HL-60/S4 treated with phorbol 12-myristate 13-acetate at 8.2 ng/mL for 4 days and 3 days (cell line): ENCODE results near the gene NIPSNAP3A.
"Not testable (repeated sequence)": the region's sequence is repeated elsewhere in the genome, so short reads cannot be mapped to it uniquely, and the experiment has no call there.

Experiments
- in situ Hi-C: fragments of 300-500 bp; cut with MboI; formaldehyde crosslinking; loops from 2 replicates; pipeline ENCODE4 v1.15.0; 2022; ENCODE audit warnings: low sequenced_read_pairs

Gene NIPSNAP3A

DNA sequence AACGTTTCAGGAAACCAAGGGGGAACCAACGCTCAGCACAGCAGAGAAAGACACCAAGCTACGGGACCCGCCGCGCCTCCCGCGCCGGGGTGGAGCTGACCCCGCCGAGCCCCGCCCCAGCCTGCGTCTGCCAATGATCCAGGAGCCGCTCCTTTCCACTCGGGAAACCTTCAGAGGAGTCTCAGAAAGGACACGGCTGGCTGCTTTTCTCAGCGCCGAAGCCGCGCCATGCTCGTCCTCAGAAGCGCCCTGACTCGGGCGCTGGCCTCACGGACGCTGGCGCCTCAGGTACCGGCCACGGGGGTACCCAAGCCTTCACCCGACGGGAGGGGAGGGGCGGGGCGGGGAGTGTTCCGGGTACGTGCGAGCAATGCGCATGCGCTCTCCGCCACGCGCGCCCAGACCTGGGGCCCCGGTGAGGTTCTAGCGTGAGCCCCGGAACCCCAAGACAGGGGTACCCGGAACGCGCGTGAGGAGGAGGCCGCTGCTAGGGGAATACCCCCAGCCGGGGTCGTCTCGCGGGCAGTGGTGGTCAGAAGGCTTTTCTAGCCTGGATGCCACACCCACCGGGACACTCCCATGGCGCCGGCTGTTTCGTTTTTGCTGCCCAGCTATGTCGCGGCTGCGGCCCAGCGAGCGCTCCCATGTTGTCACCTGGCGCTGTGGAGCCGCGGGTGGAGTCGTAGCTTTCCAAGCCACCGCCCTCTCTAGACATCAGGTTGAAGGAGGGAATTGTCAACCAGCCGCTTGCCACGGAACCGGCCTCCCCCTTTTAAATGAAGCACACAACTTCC, at the start of gene NIPSNAP3A:
NIPSNAP3A (plus strand) TSS at position 119 of the 794 bp plus-strand sequence; CDS start at position 229, 110 bp downstream.
- in situ Hi-C loops, result no loop called here

DNA sequence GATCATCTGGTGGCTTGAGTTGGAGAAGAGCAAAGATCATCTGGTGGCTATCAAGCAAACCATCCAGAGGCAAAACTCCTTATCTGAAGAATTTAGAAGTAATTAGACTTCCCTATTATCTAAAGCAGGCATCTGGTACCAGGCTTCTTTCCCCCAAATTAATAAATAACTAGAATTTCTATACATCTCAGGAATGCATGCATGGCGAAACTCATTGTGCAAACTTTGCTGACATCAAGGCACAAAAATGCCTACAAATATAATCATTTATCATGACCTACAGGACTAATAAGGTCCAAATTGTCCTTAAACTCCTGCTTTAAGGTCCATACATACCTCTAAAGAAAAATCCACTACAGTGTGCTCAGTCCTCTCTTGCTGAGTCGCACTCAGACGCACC, 47.2 kb upstream of the NIPSNAP3A start:
- in situ Hi-C loops, result no loop called here

DNA sequence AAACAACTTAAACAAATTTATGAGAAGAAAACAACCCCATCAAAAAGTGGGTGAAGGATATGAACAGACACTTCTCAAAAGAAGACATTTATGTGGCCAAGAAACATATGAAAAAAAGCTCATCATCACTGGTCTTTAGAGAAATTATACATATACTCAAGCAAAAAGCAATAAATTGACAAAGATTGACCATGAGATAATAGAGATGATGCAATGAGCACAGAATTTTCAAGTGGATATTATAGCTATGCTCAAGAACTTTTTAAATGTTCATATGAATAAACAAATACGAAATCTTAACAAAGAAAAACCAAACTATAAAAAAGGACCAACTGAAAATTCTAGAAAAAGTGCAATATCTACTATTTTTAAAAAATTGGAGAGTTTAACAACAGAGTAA, 38.7 kb upstream of the NIPSNAP3A start:
- in situ Hi-C loops, result not testable (repeated sequence)

DNA sequence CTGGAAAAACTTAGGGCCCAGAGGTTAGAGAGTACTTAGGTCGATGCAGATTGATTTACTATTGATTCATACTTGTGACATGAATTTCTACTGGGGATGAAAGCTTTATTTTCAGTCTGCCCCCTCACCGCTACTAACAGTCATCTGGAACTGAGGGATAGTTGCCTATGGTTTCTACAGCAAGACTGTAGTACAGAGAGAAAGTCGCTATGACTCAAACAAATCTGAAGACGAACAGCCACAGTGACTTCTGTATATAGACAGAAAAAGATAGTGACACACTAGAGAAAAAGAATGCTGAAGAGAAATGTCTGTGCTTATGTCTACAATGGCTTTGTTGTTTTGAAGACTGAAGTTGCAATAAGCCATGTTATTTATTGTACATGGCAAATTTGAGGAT, 35.9 kb upstream of the NIPSNAP3A start:
- in situ Hi-C loops, result no loop called here

DNA sequence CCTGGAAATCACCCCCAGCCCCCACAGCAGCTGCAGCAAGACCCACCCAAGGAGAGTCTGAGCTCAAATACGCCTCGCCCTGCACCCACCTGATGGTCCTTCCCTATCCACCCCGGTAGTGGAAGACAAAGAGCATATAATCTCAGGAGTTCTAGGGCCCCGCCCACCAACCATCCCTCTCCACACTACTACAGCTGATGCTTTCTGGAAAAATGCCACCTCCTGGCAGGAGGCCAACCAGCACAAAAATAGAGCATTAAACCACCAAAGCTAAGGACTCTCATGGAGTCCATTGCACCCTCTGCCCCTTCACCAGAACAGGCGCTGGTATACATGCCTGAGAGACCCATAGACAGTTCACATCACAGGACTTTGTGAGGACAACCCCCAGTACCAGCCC, 22.5 kb upstream of the NIPSNAP3A start:
- in situ Hi-C loops, result no loop called here

DNA sequence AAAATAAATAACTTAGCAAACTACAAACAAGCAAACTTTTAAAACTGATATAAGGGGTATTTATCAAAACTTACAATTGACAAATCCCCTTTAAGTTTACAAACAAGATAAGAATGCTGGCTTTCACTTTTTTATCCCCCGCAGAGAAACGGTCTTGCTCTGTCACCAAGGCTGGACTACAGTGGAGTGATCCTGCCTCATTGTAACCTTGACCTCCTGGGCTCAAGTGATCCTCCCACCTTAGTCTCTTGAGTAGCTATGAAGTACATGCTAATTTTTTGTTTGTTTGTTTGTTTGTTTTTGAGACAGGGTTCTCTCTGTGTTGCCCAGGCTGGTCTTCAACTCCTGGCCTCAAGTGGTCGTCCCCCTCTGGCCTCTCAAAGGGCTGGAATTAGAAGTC, 9.0 kb upstream of the NIPSNAP3A start:
- in situ Hi-C loops, result no loop called here

DNA sequence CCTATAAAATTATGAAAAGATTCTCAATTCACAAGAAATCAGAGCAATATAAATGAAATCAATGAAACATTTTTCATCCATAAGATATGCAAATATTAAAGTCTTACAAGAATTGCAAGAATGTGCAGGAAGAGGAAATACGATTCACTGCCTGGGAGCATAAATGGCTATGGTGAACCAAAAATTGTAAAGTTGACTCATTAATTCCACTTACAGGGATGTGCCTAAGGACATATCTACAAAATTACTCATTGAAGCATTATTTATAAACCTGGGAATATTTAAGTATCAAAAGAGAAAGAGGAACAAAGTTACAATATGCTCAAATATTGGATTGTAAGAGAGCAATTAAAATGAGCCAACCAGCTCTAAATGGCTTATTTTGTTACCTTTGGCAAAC, 6.9 kb upstream of the NIPSNAP3A start:
- in situ Hi-C loops, result no loop called here

DNA sequence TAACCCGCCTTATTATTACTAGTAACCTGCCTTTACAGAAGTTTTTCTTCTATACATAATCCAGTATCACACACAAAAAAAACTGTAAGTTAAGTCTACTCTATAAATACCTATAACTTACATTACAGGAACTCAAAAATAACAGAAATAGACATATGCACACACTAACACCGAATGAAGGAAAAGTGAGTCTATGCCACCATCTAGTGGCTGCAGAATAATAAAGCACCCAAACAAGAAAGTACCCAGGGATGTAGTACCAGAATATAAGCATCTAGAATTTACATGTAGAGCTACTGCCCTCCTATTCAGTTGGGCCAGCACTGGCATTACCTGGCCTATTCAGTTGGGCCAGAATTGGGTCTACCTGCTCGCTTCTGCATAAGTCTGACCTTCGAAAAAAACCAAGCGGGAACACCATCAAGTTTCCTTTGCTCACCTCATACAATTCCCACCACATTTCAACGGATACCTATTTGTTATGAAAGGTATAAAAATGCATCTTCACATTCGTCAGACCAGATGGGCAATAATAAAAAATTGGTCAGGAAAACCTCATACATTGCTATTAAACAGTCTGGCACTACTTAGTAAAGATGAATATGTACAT, 4.0 kb upstream of the NIPSNAP3A start:
- in situ Hi-C loops, result no loop called here

DNA sequence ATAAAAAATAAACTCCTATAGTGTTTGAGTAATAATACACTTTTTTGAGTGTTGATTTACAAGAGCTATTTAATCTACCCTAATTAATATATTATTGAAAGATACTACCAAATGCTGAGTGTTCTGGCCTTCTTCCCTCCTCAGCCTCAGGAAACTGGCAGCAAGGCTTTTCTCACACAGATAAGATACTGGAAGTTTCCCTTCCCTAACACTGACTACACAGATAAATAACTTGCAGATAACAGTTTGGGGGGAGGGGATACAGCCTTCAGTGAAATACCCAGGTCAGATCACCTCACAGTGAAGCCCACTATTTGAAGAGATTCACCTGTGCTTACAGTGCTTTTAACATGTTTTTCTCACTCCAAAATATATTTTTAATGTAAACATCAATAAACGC, 1.6 kb upstream of the NIPSNAP3A start:
- in situ Hi-C loops, result no loop called here

DNA sequence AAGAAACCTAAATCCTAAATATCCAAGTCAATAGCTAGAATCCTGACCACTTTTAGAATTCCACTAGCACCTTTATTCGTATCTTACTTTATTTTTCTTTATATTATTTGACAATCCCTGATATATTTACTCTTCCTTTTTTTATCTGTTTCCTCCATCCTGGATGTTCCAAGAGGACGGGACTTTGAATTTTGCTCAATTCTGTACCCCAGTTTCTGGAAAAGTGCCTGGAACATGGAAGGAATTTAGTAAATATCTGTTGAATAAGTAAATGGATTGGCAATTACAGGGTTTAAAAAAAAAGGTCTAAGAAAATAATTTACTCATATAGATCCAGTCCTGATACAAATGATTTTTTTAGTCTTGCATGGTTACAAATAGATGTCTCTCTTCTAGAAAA, 1.2 kb upstream of the NIPSNAP3A start:
- in situ Hi-C loops, result no loop called here

DNA sequence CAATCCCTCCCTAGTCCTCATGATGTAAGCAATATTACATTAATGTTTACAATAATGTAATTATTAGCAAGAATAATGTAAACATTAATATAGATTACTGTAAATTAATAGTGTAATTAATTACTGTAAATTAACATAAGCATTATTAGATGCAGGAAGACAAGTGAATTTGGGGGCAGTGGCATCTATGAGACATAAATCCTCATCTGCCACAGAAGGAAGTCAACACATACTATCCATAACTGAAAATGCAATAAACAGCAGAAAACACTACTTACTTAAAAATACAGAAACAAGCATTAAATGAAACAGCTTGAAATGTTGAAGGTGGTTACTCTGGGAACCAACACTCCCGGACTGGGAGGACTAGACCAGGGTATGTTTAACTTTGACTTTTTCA, 685 bp upstream of the NIPSNAP3A start:
- in situ Hi-C loops, result no loop called here

DNA sequence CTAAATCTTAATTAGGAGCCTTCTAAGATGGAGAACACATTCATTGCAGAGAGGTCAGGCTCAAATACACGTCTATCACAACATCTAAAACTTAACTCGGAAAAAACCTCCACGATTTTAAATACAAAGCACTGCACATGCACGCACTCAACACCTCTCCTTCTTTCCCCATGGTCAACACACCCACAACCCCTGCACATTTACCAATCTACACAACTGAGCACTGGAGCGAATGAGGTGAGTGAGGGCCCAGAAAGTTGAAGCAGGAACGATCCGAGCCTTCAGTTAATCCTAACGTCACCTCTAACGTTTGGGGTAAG, 278 bp upstream of the NIPSNAP3A start:
- in situ Hi-C loops, result no loop called here

DNA sequence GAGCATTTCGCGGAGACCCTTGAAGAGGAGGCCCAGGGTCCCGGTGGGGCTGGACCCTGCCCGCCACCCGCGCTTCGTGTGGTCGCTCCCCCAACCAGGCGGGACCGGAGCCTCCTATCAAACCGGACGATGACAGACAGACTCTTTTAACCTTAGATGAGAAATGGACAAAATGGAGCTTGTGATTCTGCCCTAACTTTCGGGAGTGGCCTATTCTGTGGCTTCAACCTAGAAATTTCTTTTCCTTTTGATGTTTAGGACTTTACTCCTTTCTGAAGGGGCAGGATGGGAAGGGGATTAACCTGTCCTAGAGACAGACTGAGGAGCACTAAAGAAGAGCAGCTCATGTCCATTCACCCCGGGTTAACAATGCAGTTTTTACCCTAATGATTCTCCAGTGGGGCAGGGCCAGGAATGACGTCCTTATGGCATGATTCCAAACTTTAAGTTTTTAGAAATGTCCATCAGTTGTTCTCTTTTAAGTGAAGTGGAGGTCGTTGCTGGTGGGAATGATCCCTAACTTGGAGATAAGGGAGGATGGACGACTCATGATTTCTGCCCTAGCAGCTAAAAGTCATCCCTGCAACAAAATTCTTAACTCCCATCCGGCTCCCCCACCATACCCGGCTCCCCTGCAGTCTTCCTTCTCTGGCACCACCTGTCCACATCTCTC, 1.0 kb downstream of the NIPSNAP3A start:
- in situ Hi-C loops, result no loop called here

DNA sequence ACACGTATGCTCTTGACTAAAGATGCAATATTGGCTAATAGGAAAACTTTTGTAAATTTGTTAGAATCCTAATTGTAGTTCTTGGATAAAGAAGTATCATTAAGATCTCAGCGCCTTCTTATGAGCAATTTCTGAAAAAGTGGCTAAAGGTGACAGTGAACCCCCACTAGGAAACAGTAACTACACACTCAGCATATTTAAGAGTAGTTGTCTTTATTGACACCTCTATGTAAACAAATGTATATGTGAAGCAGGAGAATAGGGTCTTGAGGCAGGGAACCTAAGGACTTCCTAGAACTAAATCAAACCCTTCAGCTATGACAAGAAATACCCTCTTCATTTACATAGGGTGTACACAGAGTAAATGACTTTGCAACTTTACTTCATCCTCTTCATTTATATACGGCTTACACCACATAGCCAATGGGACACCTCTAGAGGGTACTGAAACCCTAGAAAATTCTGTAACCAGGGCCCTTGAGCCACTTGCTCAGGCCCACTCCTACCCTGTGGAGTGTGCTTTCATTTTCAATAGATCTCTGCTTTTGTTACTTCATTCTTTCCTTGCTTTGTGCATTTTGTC, 2.8 kb downstream of the NIPSNAP3A start:
- in situ Hi-C loops, result no loop called here

DNA sequence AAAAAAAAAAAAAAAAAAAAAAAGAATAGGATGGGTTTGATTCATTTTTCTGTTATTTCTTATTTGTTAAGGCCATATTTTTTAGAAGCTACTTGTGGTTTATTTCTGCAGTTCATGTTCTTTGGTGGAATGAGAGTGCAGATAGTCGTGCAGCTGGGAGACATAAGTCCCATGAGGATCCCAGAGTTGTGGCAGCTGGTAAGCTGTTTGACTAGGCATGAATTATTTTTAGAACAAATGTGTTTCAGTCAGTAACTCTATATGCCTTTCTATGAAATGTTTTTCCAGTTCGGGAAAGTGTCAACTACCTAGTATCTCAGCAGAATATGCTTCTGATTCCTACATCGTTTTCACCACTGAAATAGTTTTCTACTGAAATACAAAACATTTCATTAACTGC, 11.5 kb downstream of the NIPSNAP3A start:
- in situ Hi-C loops, result no loop called here

DNA sequence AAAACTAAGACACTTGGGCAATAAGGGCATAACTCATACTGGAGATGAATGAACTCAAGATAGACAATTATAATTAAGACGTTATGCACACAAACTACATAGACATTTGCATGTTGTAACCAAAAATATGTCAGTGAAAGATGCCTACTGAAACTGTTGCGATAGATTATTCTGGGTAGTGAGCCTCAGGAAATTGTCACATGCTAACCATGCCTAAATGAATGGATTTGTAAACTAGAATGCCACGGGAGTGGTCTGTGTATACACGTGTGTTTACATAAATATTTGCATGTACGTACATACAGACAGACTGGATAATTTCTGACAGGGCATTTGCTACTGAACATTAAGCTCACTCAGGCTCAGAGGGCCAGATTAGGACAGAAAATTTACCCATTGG, 17.7 kb downstream of the NIPSNAP3A start:
- in situ Hi-C loops, result no loop called here

DNA sequence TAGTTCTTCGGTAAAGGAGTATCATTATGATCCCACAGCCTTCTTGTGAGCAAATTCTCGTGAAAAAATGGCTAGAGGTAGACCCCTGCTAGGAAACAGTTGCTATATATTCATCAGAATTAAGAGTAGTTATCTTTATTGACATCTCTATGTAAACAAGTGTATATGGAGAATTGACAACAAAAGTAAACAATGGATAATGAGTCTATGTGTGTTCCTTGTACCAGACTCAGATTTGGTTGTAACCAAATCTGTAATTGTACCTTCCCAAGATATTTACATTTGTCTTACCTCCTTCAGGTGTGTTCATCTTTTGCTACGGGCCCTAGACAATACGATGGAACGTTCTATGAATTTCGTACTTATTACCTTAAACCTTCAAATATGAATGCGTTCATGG, 18.5 kb downstream of the NIPSNAP3A start:
- in situ Hi-C loops, result no loop called here

DNA sequence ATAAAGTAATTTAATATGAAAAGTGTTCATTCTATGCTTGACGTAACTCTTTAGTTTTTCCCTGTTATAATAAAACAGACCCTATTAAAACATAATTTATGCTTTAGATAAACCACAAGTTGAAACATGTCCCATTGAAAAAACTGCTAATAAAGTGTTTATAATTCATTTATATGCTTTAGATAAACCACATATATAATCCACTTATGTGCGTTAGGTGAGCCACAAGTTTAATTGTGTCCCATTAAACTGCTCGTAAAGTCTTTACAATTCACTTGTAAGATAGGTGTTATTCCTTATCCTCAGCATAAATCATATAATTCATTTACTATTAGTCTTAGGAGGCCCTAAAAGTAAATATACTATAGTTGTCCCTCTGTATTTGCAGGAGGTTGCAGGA, 20.0 kb downstream of the NIPSNAP3A start:
- in situ Hi-C loops, result no loop called here

DNA sequence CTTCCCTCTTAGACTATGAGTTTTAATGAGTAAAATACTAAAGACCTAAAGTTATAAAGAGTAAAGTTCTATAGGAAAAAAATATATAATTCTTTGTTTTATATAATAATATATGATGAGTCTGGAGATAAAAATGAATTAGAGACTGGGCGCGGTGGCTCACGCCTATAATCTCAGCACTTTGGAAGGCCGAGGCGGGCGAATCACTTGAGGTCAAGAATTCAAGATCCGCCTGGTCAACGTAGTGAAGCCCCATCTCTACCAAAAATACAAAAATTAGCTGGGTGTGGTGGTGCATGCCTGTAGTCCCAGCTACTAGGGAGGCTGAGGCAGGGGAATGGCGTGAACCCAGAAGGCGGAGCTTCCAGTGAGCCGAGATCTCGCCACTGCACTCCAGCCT, 21.5 kb downstream of the NIPSNAP3A start:
- in situ Hi-C loops, result not testable (repeated sequence)

DNA sequence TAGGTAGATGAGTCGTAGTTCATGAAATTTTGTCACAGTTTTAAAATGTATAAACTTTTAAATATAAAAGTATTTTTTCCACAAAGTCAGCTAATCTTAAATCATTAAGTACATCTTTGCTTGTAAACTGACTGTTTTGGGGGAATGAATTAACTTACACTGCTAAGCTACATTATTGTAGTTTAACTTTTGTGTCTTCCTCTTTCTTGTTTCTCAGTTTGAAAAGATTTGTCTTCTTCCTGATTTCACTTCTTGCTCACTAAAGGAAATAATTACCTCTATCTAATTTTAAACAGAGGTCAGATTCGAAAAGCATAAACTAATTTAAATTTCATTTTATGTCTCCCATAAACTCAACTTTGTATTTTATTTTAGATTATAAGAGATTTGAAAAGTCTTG, 22.2 kb downstream of the NIPSNAP3A start:
- in situ Hi-C loops, result no loop called here

DNA sequence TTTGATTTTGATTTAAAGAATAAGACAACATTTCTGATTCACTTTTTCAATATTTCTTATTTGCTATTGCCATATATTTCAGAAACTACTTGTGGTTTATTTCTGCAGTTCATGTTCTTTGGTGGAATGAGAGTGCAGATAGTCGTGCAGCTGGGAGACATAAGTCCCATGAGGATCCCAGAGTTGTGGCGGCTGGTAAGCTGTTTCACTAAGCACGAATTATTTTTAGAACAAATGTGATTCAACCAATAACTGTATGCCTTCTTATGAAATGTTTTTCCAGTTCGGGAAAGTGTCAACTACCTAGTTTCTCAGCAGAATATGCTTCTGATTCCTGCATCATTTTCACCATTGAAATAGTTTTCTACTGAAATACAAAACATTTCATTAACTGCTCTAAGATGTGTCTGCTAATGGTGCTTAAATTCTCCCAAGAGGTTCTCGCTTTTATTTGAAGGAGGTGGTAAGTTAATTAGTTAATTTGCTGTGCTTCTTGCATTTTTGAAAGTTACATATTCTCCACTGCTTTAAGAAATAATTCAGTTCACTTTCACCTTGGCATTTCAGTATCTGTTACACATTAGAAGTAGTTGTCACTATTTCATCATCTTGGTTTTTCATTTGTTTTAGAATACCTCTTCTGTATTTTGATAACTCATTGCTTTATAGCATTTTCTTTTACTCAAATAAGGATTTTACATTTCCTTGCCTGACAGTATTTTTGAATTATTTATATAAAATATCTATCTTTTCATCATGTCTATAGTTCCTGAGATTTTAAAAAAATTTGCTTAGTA, 25.4 kb downstream of the NIPSNAP3A start:
- in situ Hi-C loops, result no loop called here
